ENCODE data around the gene RUNX3.

The RUNX3 gene

DNA sequence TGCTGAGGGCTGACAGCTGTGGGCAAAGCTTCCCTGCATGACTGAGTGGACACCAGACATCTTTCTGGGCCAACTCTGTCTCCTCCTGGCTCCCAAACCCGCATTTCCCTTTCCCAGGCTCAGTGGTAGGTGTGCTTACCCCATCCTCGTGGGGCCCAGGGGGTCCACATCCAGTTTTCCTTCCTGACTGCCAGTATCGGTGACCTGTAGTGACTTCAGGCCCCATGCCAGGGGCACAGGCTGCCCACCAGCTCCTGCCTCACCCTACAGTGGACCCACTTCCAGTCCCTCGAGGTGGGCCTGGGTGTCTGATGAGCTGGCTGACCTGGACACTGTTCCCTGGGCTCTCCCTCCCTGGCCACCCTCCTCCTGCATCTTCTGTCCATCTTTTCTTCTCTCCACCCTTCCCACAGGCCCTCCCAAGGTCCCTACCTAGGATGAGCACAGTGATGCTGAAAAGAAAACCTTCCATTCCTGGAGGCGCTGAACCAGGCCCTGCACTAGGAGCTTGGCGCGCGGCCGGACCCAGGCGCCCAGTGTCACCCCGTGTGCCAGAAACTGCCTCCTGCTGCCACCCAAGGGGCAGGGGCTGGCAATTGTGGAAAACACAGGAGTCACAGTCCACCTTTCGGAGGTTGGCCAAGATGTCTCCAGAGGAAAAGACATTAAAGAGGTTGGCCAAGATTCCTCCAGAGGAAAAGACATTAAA lies 67.1 kb downstream of the RUNX3 start:
- no peak for DNase-seq (ENCODE audit: low spot score)

DNA sequence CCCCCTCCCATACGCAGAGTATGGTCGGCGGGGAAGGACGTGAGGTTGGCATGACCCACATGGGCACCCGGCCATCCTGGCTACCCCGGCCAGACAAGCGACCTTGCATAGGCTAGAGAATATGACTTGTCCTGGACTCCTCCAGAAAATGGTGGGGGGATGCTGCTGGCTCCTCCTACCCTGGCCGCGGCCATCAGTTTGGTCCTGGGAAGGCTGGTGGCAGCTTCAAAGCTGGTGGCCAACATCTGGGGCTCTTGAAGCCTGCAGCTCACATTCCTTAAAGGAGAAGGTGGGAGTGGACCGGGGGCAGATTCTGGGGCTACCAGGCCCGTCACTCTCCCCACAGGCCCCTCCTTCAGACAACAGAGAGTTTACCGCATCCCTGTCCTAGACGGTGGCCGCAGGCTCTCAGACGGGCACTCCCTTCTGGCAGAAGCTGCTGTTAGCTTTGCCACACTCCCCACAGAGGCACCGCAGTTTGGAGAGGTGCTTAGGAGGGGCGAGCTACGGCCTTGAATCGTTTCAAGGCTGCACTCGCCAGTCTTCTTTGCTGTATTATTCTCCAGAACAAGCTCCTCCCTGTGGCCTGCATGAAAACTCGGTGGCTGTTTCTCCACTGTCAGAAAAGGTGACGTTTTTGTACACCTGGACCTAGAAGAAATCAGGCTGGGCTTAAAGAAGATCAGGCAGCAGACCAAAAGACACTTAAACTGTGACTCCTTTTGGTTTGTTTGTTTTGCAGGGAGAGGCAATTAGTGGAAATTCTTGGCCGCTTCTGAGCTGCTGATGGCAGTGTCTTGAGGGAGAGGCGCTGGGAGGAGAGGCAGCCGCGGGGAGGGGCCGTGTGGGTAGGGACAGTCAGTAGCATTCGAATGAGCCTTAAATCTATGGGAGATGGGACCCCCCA lies 68.0 kb downstream of the RUNX3 start:
- DNase-seq (ENCODE audit: low spot score) = no peak

DNA sequence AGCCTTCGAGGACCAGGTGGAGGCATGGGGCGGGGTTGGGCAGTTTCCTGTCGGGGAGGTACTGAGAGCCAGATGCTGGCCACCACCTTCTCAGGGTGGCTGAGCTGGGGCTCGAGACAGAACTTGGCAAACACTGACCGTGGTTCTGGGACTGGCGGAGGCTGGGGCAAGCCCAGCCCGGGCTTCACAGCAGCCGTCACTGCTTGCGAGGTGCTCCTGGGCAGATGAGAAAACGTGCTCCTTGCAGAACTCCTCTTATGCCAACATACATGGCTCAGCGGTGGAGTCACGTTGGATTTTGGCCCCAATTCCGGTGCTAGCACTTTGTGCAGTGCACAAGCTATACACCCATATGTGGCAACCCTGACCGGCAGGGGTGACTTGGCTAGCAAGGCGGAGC lies 69.2 kb downstream of the RUNX3 start:
- DNase-seq (ENCODE audit: low spot score) = no peak

DNA sequence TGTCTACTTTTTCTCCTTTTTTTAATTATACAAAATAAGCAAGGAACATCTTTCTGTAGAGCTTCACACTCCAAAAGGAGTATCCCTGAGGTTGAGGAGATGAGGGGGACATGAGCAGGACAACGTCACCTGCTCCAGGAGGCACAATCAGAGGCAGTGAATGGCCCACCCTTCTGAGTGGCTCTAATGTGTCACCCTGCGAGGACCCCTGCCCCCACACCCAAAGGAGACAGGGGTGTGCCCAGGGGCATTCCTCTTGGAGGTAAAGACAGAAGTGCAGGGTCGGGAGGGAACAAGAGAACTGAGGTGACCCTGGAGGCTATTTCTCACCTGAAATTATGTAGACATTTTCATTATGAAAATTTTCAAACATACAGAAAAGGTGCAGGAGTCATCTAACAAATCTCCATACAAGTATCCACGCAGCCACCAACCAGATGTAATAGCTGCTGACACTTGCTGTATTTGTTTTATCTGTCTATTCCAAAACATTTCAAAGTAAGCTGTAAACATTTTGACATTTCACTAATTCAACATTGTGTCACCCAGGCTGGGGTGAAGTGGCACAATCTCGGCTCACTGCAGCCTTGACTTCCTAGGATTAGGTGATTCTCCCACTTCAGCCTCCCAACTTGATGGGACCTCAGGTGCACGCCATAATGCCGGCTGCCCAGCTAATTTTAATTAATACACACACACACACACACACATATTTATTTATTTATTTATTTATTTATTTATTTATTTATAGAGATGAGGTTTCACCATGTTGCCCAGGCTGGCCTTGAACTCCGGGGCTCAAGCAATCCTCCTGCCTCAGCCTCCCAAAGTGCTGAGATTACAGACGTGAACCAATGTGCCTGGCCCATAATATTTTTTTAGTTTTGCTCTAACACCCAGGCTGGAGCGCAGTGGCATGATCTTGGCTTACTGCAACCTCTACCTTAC lies 70.7 kb downstream of the RUNX3 start:
- no peak for DNase-seq (ENCODE audit: low spot score)

DNA sequence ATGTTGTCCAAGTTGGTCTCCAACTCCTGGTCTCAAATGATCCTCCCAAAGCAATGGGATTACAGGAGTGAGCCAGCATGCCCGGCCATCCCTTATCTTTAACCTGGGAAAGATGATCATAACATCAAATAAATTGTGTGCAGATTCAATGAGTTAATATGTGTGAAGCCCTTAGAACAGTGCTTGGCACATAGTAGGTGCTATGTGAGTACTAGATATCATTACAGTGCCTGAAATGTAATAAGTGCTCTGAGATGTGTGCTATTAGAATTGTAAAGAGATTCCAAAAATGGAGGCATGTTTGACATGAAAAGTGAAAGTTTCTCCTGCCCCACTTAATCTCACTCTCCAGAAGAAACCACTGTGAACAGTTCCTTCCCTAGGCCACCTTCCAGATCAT lies 71.8 kb downstream of the RUNX3 start:
- DNase-seq (ENCODE audit: low spot score) = no peak

DNA sequence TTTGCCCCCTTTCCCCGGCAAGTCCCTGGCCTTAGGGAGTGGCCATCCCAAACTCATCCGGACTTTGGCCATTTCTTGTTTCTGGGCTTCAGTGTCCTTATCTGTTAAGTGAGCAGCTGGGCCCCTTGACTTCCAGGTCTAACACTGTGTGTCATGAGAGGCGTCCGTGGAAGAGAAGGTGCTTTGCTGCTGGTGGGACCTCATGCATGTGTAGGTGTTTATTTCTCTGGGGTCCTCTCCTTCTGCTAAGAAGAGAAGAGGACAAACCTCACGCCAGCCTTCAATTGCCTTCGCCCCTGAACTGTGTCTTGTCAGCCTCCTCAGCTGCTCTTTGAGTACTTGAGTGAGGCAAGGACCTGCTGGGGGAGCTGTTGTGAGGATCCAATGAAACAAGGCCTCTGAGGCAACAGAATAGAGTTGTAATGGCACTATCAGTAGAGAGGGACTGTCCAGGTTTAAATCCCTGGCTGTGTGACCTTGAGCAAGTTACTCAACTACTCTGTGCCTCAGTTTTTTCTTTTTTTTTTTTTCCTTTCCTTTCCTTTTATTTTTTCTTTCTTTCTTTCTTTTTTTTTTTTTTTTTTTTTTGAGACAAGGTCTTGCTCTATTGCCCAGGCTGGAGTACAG lies 72.5 kb downstream of the RUNX3 start:
- DNase-seq (ENCODE audit: low spot score) = no peak

DNA sequence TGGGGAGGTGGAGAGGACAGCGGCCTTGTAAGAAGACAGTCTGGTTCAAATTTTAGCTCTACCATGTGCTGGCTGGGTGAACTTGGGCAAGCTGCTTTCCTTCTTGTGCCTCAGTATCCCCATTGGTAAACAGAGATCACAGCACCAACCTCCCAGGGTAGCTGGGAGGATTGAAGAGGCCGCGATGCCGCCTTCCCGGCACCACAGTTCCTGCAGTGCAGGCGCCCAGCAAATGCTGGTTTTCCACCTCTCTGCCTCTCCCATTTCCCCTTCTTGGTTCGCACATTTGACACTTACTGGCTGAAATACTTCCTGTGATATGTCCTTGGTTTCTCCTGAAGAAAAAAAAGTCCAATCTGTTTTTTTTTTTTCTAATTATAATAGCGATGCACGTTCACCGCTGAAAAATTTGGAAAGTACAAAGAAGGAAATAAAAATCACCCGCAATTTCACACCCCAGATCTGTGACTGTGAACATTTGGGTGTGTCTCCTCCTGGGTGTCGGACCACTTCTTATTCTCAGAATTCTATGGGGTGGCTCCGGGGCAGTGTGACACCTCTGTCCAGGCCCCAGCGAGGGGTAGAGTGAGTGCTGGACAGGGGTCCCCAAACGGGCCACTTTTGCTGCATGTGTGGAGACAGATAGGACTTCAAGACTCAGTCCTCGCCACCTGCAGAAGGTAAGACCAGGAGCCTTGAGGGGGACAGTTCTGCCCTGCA lies 73.1 kb downstream of the RUNX3 start:
- no peak for DNase-seq (ENCODE audit: low spot score)

DNA sequence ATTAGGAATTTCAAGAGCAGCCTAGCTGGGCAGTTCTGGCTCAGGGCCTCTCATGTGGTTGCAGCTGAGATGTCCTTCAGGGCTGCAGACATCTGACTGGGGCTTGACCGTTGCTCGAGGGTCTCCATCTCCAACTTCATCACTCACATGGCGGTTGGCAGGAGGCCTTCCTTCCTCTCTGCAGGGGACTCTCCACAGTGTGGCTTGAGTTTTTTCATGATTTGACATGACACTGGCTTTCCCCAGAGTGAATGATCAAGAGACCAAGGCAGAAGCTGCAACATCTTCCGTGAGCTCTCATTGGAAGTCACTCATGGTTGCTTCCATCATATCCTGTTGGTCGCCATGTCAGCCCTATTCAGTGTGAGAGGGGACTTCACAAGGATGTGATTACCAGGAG lies 74.6 kb downstream of the RUNX3 start:
- no peak for DNase-seq (ENCODE audit: low spot score)

DNA sequence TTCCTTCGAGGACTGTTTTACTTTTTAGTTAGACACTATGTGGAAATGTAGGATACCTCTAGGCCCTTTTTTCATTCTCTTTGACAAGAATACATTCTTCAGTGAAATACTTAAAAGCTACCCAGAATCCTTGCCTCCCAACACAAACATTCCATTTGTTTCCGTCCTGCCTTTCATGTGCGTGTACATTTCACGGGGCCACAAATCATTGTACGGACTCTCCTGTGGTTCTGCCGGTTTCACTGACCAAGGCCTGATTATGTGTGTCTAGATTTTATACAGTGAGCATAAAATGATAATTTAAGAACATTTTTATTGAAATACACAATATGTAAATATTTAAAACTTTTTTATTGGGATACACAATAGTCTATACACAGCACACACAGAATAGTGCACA lies 76.4 kb downstream of the RUNX3 start:
- no peak for DNase-seq (ENCODE audit: low spot score)

DNA sequence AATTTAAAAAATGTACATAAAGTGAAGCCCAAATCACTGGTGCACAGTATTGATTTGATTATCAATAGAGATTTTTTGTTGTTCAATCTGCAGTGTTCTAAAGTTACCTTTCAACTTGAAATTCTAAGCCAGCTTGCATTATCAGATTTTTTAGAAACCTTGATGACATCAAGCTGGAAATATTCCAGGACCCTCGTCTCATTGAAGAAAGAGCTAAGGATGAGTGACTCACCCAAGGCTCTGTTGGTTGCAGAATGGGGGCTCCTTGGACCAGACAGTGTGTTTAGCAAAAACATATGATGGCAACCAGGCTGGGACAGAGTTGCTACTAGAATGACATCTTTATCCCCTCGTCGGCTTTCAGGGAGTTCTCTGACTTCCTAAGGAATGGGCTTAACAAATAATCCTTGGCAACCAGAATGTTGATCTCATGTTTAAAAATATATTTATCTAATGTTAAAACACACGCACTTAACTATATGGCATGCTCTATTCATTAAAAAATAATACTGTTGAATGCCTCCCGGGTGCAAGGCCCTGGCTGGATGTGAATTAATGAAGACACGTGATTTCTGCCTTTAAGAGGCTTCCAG lies 79.7 kb downstream of the RUNX3 start:
- no peak for DNase-seq (ENCODE audit: low spot score)

DNA sequence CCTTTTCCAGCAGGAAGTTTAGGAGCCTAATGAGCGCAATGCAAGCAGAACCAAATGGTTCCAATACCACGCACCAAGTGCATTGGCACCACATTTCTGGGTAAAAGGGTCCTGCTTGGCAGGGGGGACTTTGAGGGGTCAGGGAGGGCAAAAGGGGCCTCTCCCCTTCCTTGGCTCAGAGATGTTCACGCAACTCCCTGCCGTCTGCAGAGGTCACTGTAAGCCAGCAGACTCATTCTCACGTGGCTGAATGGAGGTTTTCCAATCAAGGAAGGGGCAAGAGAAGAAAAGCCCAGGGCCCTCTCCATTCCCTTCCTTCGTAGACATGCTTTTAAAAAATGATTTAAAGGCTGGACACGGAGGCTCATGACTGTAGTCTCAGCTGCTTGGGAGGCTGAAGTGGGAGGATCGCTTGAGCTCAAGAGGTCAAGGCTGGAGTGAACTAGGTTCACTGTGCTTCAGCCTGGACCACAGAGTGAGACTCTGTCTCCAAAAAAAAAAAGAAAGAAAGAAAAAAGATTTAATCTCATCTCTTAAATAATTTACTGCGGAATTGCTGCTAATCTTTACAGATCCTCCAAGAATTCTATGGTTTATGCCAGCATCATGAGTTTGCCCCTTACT lies 80.3 kb downstream of the RUNX3 start:
- no peak for DNase-seq (ENCODE audit: low spot score)

All from germinal center (tissue), 1 donor.